CD4-positive, alpha-beta memory T cell (primary cell): Measurements from ENCODE around the gene LRRC37A2. TPM values are rescaled to one million over a fixed set of nuclear protein-coding genes. Genes with fewer than 3 reads are reported as not detected.
"Not testable (repeated sequence)": the region's sequence is repeated elsewhere in the genome, so short reads cannot be mapped to it uniquely, and the experiment has no call there.

ENCODE experiments used
- CTCF ChIA-PET: fragments of 350-600 bp; sonication (Branson Sonifier 250); formaldehyde crosslinking; loops from one replicate; lab custom pipeline; 2021; ENCODE audit warnings: inconsistent platforms; ENCODE audit not compliant: partially characterized antibody; lab: Charles Lee
- POLR2A ChIA-PET: fragments of 350-600 bp; sonication (Branson Sonifier 250); formaldehyde crosslinking; loops from one replicate; lab custom pipeline; 2021; ENCODE audit not compliant: partially characterized antibody; lab: Charles Lee
- DNase-seq, 5 donors: peaks; one replicate each; pipeline versions ENCODE4 v3.0.0 to v3.0.0-alpha.2; 2020 to 2022; ENCODE audit warnings: mixed read lengths in 1 of 5
- H3K27ac ChIP-seq: one replicate; pipeline ENCODE4 v1.7.0; 2013; ENCODE audit warnings: low read depth, low read length
- H3K27me3 ChIP-seq: 2 replicates; pipeline ENCODE4 v1.7.0; 2013; ENCODE audit warnings: mild to moderate bottlenecking, low read length, moderate library complexity; ENCODE audit not compliant: insufficient read depth
- H3K36me3 ChIP-seq: 2 replicates; pipeline ENCODE4 v1.7.0; 2013; ENCODE audit warnings: mild to moderate bottlenecking, low read length, moderate library complexity; ENCODE audit not compliant: insufficient read depth
- H3K4me1 ChIP-seq: 2 replicates; pipeline ENCODE4 v1.7.0; 2013; ENCODE audit warnings: mild to moderate bottlenecking, low read length, moderate library complexity; ENCODE audit not compliant: insufficient read depth
- H3K4me3 ChIP-seq, 2 donors: one replicate each; pipeline ENCODE4 v1.7.0; 2013; ENCODE audit warnings: low read length in 2 of 2, mild to moderate bottlenecking in 1 of 2
- H3K9me3 ChIP-seq, 2 donors: one replicate each; pipeline ENCODE4 v1.7.0; 2013; ENCODE audit warnings: low read length in 2 of 2, control low read depth in 1 of 2; ENCODE audit not compliant: control insufficient read depth in 1 of 2
- H3K27ac Mint-ChIP-seq, 7 donors: one replicate each; pipeline ENCODE4 v1.8.0; 2020 to 2021; ENCODE audit warnings: mixed read lengths in 7 of 7, mild to moderate bottlenecking in 6 of 7, inconsistent platforms in 3 of 7, moderate library complexity in 3 of 7
- H3K27me3 Mint-ChIP-seq, 2 donors: one replicate each; pipeline ENCODE4 v1.8.0; 2020 to 2021; ENCODE audit warnings: mixed read lengths in 2 of 2
- H3K36me3 Mint-ChIP-seq, 2 donors: one replicate each; pipeline ENCODE4 v1.8.0; 2020 to 2021; ENCODE audit warnings: mixed read lengths in 2 of 2, inconsistent platforms in 1 of 2, mild to moderate bottlenecking in 1 of 2
- H3K4me1 Mint-ChIP-seq, 4 donors: one replicate each; pipeline ENCODE4 v1.8.0; 2020 to 2021; ENCODE audit warnings: mixed read lengths in 4 of 4, mild to moderate bottlenecking in 1 of 4
- H3K4me3 Mint-ChIP-seq, 8 donors: one replicate each; pipeline ENCODE4 v1.8.0; 2020 to 2021; ENCODE audit warnings: mixed read lengths in 8 of 8, mild to moderate bottlenecking in 7 of 8, moderate library complexity in 6 of 8, inconsistent platforms in 3 of 8
- H3K9me3 Mint-ChIP-seq, 8 donors: one replicate each; pipeline ENCODE4 v1.8.0; 2020 to 2021; ENCODE audit warnings: mixed read lengths in 8 of 8, mild to moderate bottlenecking in 5 of 8, inconsistent platforms in 3 of 8, moderate library complexity in 1 of 8
- intact Hi-C: fragments of 100-400 bp; cut with micrococcal nuclease; formaldehyde crosslinking; loops from one replicate; pipeline ENCODE4 v1.15.1; 2023
- polyA plus RNA-seq, 2 donors: library from polyadenylated mRNA; unstranded; fragments of 300-500 nt; fragmentation: Illumina TruSeq; gene quantifications; one replicate each; pipeline ENCODE4 v1.2.3, GENCODE V29; 2021
- total RNA-seq, 2 experiments: library from RNA; stranded (reverse); gene quantifications; one replicate each; pipeline ENCODE4 v1.2.3, GENCODE V29; 2021

Gene LRRC37A2
- total and polyA plus RNA-seq, 4 experiments from 2014 or later, result 5.6 to 49.3 (median 29.2) TPM

- H3K4me1 Mint-ChIP-seq, H3K9me3 Mint-ChIP-seq, H3K27ac Mint-ChIP-seq, H3K27me3 ChIP-seq, H3K36me3 Mint-ChIP-seq, POLR2A ChIA-PET, H3K27ac ChIP-seq, DNase-seq, H3K4me3 Mint-ChIP-seq, CTCF ChIA-PET, intact Hi-C loops, H3K27me3 Mint-ChIP-seq, H3K9me3 ChIP-seq, H3K4me3 ChIP-seq, H3K36me3 ChIP-seq, H3K4me1 ChIP-seq: not testable (repeated sequence)
Observed at GRCh38 chr17:46603125-46603524, 90.9 kb downstream of the LRRC37A2 start.

Other genes with a start within 250 kb of the LRRC37A2 start
- 10 to 100 TPM; 11.9 to 12.9 TPM for gene LRRC37A, start 217.3 kb upstream of the LRRC37A2 start, total RNA-seq
- gene LRRC37A, start 217.3 kb upstream of the LRRC37A2 start, polyA plus RNA-seq, result 1 to 10 TPM in 1 of 2 donors, under 1 TPM in 1; 0.05 to 1.5 TPM
- 10 to 100 TPM; 39.0 to 40.2 TPM for gene ARL17B, start 150.7 kb upstream of the LRRC37A2 start, total RNA-seq
- 10 to 100 TPM; 31.6 to 35.9 TPM for gene ARL17B, start 150.7 kb upstream of the LRRC37A2 start, polyA plus RNA-seq
- 10 to 100 TPM; 45.9 to 49.4 TPM for gene ARL17A, start 67.2 kb downstream of the LRRC37A2 start, total RNA-seq
- gene ARL17A, start 67.2 kb downstream of the LRRC37A2 start, polyA plus RNA-seq, result 10 to 100 TPM in 1 of 2 donors, 1 to 10 TPM in 1; 8.2 to 10.8 TPM
- gene NSF, start 78.2 kb downstream of the LRRC37A2 start, total RNA-seq, result 10 to 100 TPM; 60.9 to 67.3 TPM
- 10 to 100 TPM; 14.6 to 26.8 TPM for gene NSF, start 78.2 kb downstream of the LRRC37A2 start, polyA plus RNA-seq